NCI-H2196 treated with DMSO at 0.1 percent for 48 hours (cell line): ENCODE results near the gene AMIGO3.
"Not testable (repeated sequence)": the region's sequence is repeated elsewhere in the genome, so short reads cannot be mapped to it uniquely, and the experiment has no call there.

Experiments
- DNase-seq: peaks from one replicate; lab custom pipeline; 2025; ENCODE audit not compliant: unreplicated experiment; lab: John Stamatoyannopoulos, UW

AMIGO3 gene

GRCh38 chr3:49689908-49690624 is 29.4 kb downstream of the AMIGO3 start:
- DNase-seq: not testable (repeated sequence)

- DNase-seq: no peak
These were observed 30.2 kb downstream of the AMIGO3 start, which contains the start of the genes MST1 and RNF123 for GRCh38 chr3:49689046-49689907. Gene MST1, minus strand, starts transcription at chr3:49689474. Its CDS starts 783 bp downstream, at chr3:49688691. Gene RNF123, plus strand, starts transcription at chr3:49689557. Its CDS starts 1,609 bp downstream, at chr3:49691166.

- not testable (repeated sequence) for DNase-seq
These were observed 31.0 kb downstream of the AMIGO3 start for GRCh38 chr3:49688338-49689045.

- not testable (repeated sequence) for DNase-seq
These were observed 32.1 kb downstream of the AMIGO3 start for GRCh38 chr3:49687424-49687795.

GRCh38 chr3:49686769-49687423 is 32.6 kb downstream of the AMIGO3 start:
- not testable (repeated sequence) for DNase-seq

- DNase-seq: not testable (repeated sequence)
These were observed 33.1 kb downstream of the AMIGO3 start for GRCh38 chr3:49686346-49686745.

GRCh38 chr3:49685846-49686245 is 33.6 kb downstream of the AMIGO3 start:
- not testable (repeated sequence) for DNase-seq

GRCh38 chr3:49685103-49685502 is 34.4 kb downstream of the AMIGO3 start:
- not testable (repeated sequence) for DNase-seq

GRCh38 chr3:49684453-49684852 is 35.0 kb downstream of the AMIGO3 start:
- not testable (repeated sequence) for DNase-seq

- no peak for DNase-seq
These were observed 36.3 kb downstream of the AMIGO3 start for GRCh38 chr3:49683162-49683561.

- no peak for DNase-seq
These were observed 37.9 kb downstream of the AMIGO3 start for GRCh38 chr3:49681543-49681942.

- no peak for DNase-seq
These were observed 38.3 kb downstream of the AMIGO3 start for GRCh38 chr3:49681232-49681522.

GRCh38 chr3:49680493-49681231 is 38.8 kb downstream of the AMIGO3 start:
- no peak for DNase-seq

GRCh38 chr3:49675912-49676311 is 43.6 kb downstream of the AMIGO3 start:
- no peak for DNase-seq

- no peak for DNase-seq
These were observed 44.9 kb downstream of the AMIGO3 start for GRCh38 chr3:49674497-49674983.

GRCh38 chr3:49673715-49674496 is 45.6 kb downstream of the AMIGO3 start, which contains the start of gene APEH:
Gene APEH, plus strand, starts transcription at chr3:49674351. Its CDS starts 51 bp downstream, at chr3:49674402.
- no peak for DNase-seq

- DNase-seq: no peak
These were observed 46.3 kb downstream of the AMIGO3 start for GRCh38 chr3:49673121-49673714.

GRCh38 chr3:49671291-49672288 is 47.9 kb downstream of the AMIGO3 start:
- DNase-seq: no peak
